ENCODE data around the gene RNASE11.

RNASE11 gene

DNA sequence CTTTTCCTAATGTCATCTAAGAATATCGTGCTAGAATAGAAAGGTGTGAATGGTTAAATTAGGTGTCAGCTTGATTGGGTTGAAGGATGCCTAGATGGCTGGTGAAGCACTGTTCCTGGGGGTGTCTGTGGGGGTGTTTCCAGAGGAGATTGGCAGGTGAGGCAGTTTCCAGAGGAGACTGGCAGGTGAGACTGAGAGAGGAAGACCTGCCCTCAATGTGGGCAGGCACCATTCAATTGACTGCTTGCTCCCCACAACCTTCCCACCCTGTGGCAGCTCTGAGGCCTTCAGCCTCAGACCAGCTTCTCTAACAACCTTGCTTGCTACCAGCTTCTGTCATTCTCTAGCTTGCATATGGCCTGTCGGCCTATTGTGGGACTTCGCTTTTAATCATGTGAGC, 36.2 kb downstream of the RNASE11 start:
- no peak for DNase-seq (ENCODE audit: low read depth)
- TF ChIP-seq CTCF (IDR thresholded peaks at IDR 0.05; ENCODE audit: insufficient read depth, low read depth, low read length, missing control alignments), result no peak

DNA sequence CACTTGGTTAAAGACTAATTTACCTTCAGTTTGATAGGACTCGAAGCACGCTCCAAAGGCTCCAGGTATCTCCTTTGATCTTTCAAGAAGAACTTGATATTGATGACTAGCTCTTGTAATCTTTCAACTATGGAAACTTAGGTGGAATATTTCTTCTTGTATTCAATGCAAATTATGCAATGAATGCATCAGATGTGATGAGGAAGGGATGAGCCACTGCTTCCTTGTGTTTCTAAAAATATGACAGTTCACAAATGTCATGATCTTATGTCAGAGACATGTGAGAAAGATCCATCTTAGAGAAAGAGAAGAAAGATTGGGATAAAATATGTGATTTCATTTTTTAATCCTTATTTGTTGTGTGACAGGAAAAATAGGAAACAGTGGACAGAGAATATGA, 36.9 kb downstream of the RNASE11 start:
- DNase-seq (ENCODE audit: low read depth), result no peak
- no peak overlapping the region for H3K4me3 ChIP-seq (ENCODE audit: low read depth, low read length)
- TF ChIP-seq CTCF (IDR thresholded peaks at IDR 0.05; ENCODE audit: insufficient read depth, low read depth, low read length, missing control alignments), result no peak

More for the DNA sequence above, 36.2 kb downstream of the RNASE11 start:
- H3K4me3 ChIP-seq (ENCODE audit: low read depth, low read length), result no peak overlapping the region

DNA sequence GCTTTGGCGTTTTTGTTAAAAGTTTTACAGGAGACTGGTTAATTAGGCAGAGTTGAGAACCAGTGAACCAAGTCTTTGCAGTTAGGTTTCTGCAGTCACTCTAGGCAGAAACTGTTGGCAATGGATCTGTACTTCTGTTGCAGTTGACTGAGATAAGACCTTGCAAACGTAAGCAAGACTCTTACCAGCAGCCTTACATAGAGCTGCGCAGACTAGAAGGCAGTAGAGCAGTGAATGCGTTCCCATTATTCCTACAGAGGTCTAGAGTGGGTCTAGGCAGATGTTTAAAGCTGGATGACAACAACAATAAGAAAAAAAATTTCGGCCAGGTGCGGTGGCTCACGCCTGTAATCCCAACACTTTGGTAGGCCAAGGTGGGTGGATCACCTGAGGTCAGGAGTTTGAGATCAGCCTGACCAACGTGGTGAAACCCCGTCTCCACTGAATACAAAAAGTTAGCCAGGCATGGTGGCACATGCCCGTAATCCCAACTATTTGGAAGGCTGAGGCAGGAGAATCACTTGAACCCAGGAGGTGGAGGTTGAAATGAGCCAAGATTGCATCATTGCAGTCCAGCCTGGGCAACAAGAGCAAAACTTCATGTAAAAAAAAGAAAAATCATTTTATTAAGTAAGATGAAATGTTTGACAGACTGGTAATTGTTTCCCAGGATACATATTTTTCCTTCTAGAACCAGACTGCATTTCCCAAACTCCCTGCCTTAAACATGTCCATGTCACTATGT, 39.2 kb downstream of the RNASE11 start:
- H3K4me3 ChIP-seq (ENCODE audit: low read depth, low read length), result no peak overlapping the region
- DNase-seq (ENCODE audit: low read depth), result no peak
- no peak for TF ChIP-seq CTCF (IDR thresholded peaks at IDR 0.05; ENCODE audit: insufficient read depth, low read depth, low read length, missing control alignments)

DNA sequence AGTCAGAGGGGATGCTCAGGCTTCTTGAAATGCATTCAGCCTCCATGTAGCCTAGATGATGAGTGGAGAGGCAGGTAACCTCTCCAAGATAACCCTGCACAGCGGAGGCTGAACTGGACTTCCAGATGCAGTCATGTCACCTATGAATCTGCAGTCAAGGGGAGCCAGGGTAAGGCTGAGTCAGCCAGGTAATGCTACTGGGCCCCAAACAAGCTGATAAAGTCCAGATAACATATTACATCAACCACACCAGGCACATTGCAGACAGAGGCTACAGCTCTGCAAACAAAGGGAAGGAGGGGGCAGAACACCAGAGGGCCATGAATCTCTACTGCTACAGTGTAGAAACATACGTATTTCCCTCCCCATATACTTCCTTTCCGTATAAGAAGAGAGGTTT, 40.9 kb downstream of the RNASE11 start:
- DNase-seq (ENCODE audit: low read depth), result no peak
- TF ChIP-seq CTCF (IDR thresholded peaks at IDR 0.05; ENCODE audit: insufficient read depth, low read depth, low read length, missing control alignments), result no peak

DNA sequence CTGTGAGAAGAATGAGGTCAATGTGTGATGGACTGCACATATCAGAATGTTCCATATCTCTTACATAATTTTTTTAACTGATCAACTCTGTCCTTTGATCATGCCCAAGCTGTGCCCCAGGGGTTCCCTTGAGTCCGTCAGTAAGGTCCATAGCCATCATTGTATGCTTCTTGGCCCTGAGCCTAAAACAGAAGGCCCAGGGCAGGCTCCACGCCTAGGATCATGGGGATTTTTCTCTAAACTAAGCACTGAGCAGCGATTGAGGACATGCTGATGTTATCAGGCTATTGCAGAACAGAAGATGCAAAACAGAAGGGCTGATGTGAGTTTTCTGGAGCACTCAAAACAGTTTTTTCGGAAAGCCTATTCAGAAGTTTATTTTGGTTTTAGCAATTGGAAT, 47.9 kb downstream of the RNASE11 start:
- TF ChIP-seq CTCF (IDR thresholded peaks at IDR 0.05; ENCODE audit: insufficient read depth, low read depth, low read length, missing control alignments), result no peak
- H3K4me3 ChIP-seq (ENCODE audit: low read depth, low read length), result no peak overlapping the region
- no peak for DNase-seq (ENCODE audit: low read depth)

More for the DNA sequence above, 40.9 kb downstream of the RNASE11 start:
- H3K4me3 ChIP-seq (ENCODE audit: low read depth, low read length), result no peak overlapping the region

All from GM12865 (cell line).